Esophagus squamous epithelium (tissue), 5 donors: Measurements from ENCODE around the gene HOXB9. TPM values are rescaled to one million over a fixed set of nuclear protein-coding genes. Genes with fewer than 3 reads are reported as not detected.

Source experiments
- DNase-seq: peaks from one replicate; lab custom pipeline; 2025; lab: John Stamatoyannopoulos, UW
- H3K27ac ChIP-seq, 4 donors: fragments of 200-600 bp; sonication (generic); one replicate each; pipeline ENCODE4 v1.5.1; 2016 to 2019; ENCODE audit warnings: mild to moderate bottlenecking in 1 of 4
- H3K27me3 ChIP-seq, 4 donors: fragments of 200-600 bp; sonication (generic); 1 replicate in 3 of 4; 2 replicates in 1 of 4; pipeline versions ENCODE4 v1.5.1 to v1.6.0; 2017 to 2021; ENCODE audit warnings: antibody characterized with exemption in 1 of 4
- H3K36me3 ChIP-seq, 3 donors: fragments of 200-600 bp; sonication (generic); one replicate each; pipeline ENCODE4 v1.5.1; 2016 to 2019
- H3K4me1 ChIP-seq, 3 donors: fragments of 200-600 bp; sonication (generic); one replicate each; pipeline ENCODE4 v1.5.1; 2017 to 2019
- H3K4me3 ChIP-seq, 4 donors: fragments of 200-600 bp; sonication (generic); 1 replicate in 3 of 4; 2 replicates in 1 of 4; pipeline ENCODE4 v1.5.1; 2016 to 2019; ENCODE audit warnings: mild to moderate bottlenecking in 2 of 4, moderate library complexity in 1 of 4
- H3K9me3 ChIP-seq, 3 donors: fragments of 200-600 bp; sonication (generic); one replicate each; pipeline ENCODE4 v1.5.1; 2016 to 2019
- POLR2A ChIP-seq, 4 donors: fragments of 450-650 bp; IDR thresholded peaks; one replicate each; pipeline ENCODE4 v1.6.1; 2017; ENCODE audit warnings: antibody characterized with exemption in 4 of 4, mild to moderate bottlenecking in 4 of 4, moderate library complexity in 3 of 4
- WGBS, 2 donors: methylation state at CpG; one replicate each; pipeline ENCODE4 v1.1.5; 2018; 5-methylcytosine and 5-hydroxymethylcytosine counted together
- intact Hi-C: fragments of 100-400 bp; cut with DNase I; formaldehyde crosslinking; loops from one replicate; pipeline ENCODE4 v1.15.0; 2022
- total RNA-seq, 4 donors: library from RNA; depleted of rRNA; stranded (reverse); fragments of >200 nt; gene quantifications; one replicate each; pipeline ENCODE4 v1.1.0, GENCODE V29; 2016
- TF ChIP-seq, protein P1 (sequence below), 6 experiments: fragments of 450-650 bp in 4 of 6; fragments of 200-600 bp in 2 of 6; sonication (generic) in 2 of 6; IDR thresholded peaks; one replicate each; pipeline ENCODE4 v1.5.1; 2016 to 2019; ENCODE audit warnings: antibody characterized with exemption in 6 of 6, mild to moderate bottlenecking in 4 of 6, moderate library complexity in 4 of 6
- donor health status: DM: yes; HTN: yes; CAD: no.

HOXB9 gene
- total RNA-seq, 4 donors from 2014 or later, result not detected

DNA sequence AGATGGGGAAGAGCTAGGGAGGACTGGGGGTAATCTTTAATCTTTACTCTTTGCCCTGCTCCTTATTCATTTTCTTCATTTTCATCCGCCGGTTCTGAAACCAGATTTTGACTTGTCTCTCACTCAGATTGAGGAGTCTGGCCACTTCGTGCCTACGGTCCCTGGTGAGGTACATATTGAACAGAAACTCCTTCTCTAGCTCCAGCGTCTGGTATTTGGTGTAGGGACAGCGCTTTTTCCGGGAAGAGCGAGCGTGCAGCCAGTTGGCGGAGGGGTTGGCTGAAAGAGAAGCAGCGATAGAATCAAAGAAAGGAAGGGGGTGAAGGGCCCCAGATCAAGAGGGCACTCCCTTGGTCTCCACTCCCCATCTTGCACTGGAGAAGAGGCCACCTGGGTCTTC is 3.3 kb downstream of the HOXB9 start:
- TF ChIP-seq, protein P1, sequence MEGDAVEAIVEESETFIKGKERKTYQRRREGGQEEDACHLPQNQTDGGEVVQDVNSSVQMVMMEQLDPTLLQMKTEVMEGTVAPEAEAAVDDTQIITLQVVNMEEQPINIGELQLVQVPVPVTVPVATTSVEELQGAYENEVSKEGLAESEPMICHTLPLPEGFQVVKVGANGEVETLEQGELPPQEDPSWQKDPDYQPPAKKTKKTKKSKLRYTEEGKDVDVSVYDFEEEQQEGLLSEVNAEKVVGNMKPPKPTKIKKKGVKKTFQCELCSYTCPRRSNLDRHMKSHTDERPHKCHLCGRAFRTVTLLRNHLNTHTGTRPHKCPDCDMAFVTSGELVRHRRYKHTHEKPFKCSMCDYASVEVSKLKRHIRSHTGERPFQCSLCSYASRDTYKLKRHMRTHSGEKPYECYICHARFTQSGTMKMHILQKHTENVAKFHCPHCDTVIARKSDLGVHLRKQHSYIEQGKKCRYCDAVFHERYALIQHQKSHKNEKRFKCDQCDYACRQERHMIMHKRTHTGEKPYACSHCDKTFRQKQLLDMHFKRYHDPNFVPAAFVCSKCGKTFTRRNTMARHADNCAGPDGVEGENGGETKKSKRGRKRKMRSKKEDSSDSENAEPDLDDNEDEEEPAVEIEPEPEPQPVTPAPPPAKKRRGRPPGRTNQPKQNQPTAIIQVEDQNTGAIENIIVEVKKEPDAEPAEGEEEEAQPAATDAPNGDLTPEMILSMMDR (IDR thresholded peaks at IDR 0.05), result no peak
- no peak for TF ChIP-seq POLR2A (IDR thresholded peaks at IDR 0.05)
- Histone ChIP-seq H3K4me3 (no peak overlapping the region), H3K36me3 (no peaks in the 10 kb centered on the region), H3K27ac (no peak overlapping the region), H3K9me3 (no peaks in the 10 kb centered on the region), H3K27me3 (peaks cover 48 to 100% (median 76%) of the 10 kb centered on the region in 4 donors), H3K4me1 (peaks cover 22 to 41% (median 23%) of the 10 kb centered on the region in 3 donors)
- intact Hi-C loops, result no loop called here
- WGBS, 2 donors, result 19 to 41% methylated on average over 10 to 11 of the region's 11 CpGs
- DNase-seq, result no peak

DNA sequence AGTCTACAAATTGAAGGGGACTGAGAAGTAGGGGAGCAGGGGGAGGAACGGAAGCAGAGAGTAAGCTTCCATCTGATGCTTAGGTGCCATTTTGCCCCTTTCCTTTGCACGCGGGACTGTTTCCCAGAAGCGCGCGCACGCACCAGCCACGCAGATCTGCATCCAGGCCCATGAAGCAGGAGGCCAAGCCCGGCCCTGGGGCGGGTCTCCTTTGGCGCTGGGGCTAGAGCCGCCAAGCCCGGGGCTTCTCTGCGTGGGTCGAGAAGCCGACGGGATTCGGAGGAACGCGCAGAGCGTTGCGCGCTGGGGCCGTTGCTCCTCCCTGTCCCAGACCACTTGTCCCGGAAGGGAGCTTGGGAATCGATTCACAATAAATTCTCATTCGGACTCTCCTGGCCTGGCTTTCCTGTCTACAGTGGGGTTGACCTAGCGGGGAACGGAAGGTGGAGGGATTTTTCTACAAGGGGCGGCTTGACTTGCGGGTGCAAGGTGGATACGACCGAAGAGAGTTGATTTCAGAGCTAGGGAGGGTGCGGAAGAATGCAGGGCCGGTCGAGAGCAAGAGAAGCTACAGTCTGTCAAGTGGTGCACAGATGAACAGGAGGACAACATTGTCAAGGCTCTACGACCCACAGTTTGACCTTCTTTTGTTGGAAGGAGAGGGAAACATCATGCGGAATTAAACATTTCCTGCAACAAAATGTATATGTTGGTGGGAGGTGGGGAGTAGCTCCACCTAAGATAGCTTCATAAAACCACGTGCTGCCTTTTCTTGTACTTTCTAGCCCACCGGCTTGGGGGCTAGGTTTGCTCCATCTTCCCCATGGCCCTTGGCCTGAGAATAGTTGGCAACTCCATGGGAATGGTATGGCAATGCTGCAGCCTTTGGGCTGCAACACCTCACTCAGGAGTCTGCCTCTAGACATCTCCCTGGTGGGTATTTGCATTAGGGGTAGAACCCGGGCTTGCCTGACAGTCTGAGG is 4.5 kb downstream of the HOXB9 start:
- intact Hi-C loops, result no loop called here
- H3K9me3 ChIP-seq, result no peaks in the 10 kb centered on the region
- H3K27me3 ChIP-seq, result peaks cover 52 to 100% (median 74%) of the 10 kb centered on the region in 4 donors
- TF ChIP-seq, protein P1 (IDR thresholded peaks at IDR 0.05), result no peak
- TF ChIP-seq POLR2A (IDR thresholded peaks at IDR 0.05), result no peak
- WGBS, 2 donors, result 20 to 26% methylated on average over 17 to 25 of the region's 41 CpGs
- H3K36me3 ChIP-seq, result no peaks in the 10 kb centered on the region
- no peak overlapping the region for H3K4me3 ChIP-seq
- no peak overlapping the region for H3K27ac ChIP-seq
- DNase-seq, result no peak
- peaks cover 19 to 41% (median 21%) of the 10 kb centered on the region in 3 donors for H3K4me1 ChIP-seq

DNA sequence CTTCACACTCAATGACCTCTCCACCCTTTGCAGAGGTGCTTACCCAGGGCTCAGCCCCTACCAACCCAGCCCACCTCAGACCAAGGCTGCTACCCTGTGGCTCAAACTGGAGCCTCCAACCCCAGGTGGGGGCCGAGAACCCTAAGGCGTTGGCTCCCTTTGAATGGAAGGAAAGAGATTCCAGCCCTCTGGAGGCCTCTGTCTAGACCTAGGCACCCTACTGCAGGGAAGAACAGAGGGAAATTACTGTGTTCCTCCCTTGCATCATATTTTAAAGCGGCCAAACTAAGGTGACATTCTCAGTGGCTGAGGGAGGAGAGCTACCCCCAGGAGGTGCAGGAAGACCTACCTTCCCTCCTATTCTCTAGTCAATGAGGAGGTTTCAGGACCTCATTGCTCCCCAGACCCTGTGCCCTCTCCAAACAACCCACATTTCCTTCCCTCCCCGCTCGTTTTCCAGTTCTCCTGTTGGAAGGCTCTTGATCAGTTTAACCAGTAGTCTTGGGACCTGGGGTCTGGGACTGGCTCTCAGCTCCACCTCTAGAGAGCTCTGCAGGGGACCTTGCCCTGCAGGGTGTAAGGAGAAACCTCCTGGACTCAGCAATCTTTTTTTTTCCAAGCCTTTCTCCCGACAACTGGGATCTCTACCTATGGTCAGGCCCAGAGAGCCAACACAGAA is 5.6 kb downstream of the HOXB9 start:
- H3K36me3 ChIP-seq, result no peaks in the 10 kb centered on the region
- H3K4me1 ChIP-seq, result peaks cover 9 to 30% (median 10%) of the 10 kb centered on the region in 3 donors
- no peaks in the 10 kb centered on the region for H3K9me3 ChIP-seq
- no peak overlapping the region for H3K4me3 ChIP-seq
- no peak overlapping the region for H3K27ac ChIP-seq
- 31 to 36% methylated on average over 6 of the region's 6 CpGs for WGBS, 2 donors
- intact Hi-C loops, result no loop called here
- no peak for DNase-seq
- TF ChIP-seq POLR2A (IDR thresholded peaks at IDR 0.05), result no peak
- TF ChIP-seq, protein P1 (IDR thresholded peaks at IDR 0.05), result no peak
- H3K27me3 ChIP-seq, result peaks cover 49 to 100% (median 74%) of the 10 kb centered on the region in 4 donors

DNA sequence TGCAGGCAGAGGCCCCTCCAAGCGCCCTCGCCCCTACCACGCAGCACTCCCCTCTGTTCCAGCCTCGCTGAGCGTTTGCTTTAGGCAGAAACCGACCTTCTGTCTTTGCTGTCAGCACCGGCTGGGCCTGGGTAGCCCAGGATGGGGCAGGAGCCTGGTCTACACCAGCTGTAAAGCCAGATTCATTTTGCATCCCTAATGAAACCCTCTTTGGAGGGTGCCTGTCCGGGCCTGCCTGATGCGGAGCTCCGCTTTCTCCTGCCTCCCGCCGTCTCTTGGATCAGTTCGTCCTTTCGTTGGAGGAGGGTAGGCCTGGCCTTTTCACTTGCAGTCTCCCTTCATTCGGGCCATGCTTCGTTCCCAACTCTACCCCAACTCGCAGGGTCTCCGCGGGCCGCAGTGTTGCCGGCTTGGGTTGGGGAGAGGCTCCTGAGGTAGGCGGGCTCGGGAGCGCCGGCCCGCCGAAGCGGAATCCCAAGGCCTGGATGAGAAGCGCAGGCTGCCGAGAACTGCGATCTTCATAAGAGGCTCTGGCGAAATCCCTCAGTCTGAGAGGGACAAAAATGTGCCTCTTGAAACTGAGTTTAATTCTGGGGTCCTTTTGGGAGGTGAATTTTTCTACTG is 6.2 kb downstream of the HOXB9 start:
- no peak for DNase-seq
- Histone ChIP-seq H3K9me3 (no peaks in the 10 kb centered on the region), H3K4me3 (no peak overlapping the region), H3K27me3 (peaks cover 42 to 100% (median 79%) of the 10 kb centered on the region in 4 donors), H3K4me1 (peaks cover 3 to 23% (median 3%) of the 10 kb centered on the region in 3 donors), H3K36me3 (no peaks in the 10 kb centered on the region), H3K27ac (no peak overlapping the region)
- TF ChIP-seq, protein P1 (IDR thresholded peaks at IDR 0.05), result no peak
- no peak for TF ChIP-seq POLR2A (IDR thresholded peaks at IDR 0.05)
- 28 to 54% methylated on average over 3 to 7 of the region's 32 CpGs for WGBS, 2 donors
- intact Hi-C loops, result no loop called here
